Stomach (tissue), 4 donors: ENCODE results near the gene RANBP17.

Source experiments
- CTCF ChIP-seq, 7 experiments: fragments of 450-650 bp in 4 of 7; fragments of 200-600 bp in 3 of 7; sonication (generic) in 3 of 7; IDR thresholded peaks; one replicate each; pipeline ENCODE4 v1.5.1; 2016 to 2019; ENCODE audit warnings: antibody characterized with exemption in 7 of 7, control low read depth in 2 of 7, mild to moderate bottlenecking in 1 of 7
- EP300 ChIP-seq: sonication (generic); formaldehyde crosslinking; IDR thresholded peaks from one replicate; pipeline ENCODE4 v1.6.1; 2017; ENCODE audit warnings: antibody characterized with exemption
- POLR2A ChIP-seq, 4 donors: fragments of 450-650 bp; IDR thresholded peaks; one replicate each; pipeline ENCODE4 v1.6.1; 2016; ENCODE audit warnings: antibody characterized with exemption in 4 of 4, control low read depth in 2 of 4, mild to moderate bottlenecking in 1 of 4, moderate library complexity in 1 of 4
- POLR2AphosphoS5 ChIP-seq, 3 donors: sonication (generic); formaldehyde crosslinking; IDR thresholded peaks; one replicate each; pipeline ENCODE4 v1.6.1; 2016; ENCODE audit warnings: antibody characterized with exemption in 3 of 3

- TF ChIP-seq CTCF (IDR thresholded peaks at IDR 0.05) (no peak), POLR2A (IDR thresholded peaks at IDR 0.05) (no peak), EP300 (no peak), POLR2AphosphoS5 (IDR thresholded peaks at IDR 0.05) (no peak)
Observed at GRCh38 chr5:171261904-171262303, 400.1 kb downstream of the RANBP17 start.
